ENCODE results near the gene ZNF678.
"Not testable (repeated sequence)": the region's sequence is repeated elsewhere in the genome, so short reads cannot be mapped to it uniquely, and the experiment has no call there.

Gene ZNF678

DNA sequence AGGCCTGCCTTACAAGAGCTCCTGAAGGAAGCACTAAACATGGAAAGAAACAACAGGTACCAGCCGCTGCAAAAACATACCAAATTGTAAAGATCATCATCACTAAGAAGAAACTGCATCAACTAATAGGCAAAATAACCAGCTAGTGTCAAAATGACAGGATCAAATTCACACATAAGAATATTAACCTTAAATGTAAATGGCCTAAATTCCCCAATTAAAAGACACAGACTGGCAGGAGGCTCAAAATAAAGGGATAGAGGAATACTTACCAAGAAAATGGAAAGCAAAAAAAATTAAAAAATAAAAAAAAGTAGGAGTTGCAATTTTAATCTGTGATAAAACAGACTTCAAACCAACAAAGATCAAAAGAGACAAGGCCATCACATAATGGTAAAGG, 11.5 kb upstream of the ZNF678 start:
- ATAC-seq: not testable (repeated sequence)

DNA sequence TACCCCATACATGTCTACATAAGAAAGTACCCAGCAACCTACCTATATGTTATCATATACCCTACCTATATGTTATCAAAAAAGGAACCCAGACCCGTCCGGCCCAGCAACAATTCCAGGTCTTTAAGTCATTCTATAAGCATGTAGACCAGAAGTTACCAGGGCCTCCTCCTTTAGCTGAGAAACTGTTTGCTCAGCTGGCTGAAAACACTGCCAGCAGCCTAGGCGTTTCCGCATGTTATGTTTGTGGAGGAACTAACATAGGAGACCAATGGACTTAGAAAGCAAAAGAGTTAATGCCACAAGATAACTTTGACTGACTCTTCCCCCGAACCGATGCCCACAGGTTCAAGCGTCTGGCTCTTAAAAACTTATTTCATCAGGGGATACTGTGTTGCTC, 7.1 kb upstream of the ZNF678 start:
- no peak for ATAC-seq

DNA sequence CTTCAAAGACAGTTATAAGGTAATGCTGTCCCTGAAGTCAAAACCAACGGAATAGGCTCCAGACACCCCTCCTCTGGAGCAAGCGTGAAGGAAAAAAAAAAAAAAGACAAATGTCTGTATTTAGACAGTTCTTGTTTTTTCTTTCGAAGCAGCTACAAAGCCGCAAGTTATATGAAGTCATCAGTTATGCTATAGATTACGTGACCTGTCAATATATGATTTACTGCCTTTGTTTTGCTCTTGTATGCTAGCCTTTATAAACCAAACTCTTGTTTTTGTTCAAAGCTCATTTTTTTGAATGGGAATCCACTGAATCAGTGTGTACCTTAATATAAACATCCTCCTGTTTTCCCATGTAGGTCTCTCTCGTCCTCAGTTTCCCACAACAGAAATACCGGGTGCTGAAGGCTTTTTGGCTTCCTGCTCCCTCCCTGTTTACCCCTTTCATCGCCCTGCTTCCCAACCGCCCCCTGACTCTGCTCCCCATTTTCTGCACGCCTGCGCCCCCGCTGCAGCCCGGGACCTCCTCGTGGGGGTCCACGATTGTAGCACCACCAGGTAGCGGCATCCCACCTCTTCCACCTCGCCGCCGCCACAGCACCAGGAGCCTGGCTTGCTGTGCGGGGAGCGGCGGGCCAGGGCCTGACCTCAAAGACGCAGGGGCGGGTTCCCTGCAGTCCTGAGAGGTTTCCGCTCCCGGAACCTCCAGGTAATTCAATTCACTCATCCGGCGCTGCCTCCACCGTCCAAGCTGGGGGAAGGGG, 5.2 kb upstream of the ZNF678 start:
- no peak for ATAC-seq

DNA sequence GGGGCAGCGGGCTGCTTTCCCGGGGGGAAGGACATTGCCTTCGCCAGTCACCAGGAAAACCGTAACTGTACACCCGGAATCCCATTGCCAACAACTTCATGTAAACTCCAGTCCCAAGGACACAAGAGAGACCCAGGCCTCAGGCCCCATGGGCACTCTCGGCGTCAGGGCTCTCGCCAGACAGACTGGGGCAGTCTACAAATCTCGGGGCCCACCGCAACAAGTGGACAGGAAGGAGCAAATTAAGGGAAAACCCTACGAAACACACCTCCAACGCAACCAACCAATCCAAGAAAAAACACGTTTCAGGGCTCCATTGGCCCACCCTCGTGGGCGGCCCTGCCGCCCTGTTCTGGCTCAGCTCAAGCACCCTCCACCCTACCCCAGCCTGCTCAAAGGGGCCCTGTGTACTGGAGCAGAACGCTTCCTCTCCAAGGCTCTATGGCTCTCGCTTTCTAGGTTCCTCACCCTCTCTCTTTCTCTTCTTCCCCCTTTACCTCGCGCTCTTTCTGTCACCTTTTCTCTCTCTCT, 4.6 kb upstream of the ZNF678 start:
- ATAC-seq: no peak

DNA sequence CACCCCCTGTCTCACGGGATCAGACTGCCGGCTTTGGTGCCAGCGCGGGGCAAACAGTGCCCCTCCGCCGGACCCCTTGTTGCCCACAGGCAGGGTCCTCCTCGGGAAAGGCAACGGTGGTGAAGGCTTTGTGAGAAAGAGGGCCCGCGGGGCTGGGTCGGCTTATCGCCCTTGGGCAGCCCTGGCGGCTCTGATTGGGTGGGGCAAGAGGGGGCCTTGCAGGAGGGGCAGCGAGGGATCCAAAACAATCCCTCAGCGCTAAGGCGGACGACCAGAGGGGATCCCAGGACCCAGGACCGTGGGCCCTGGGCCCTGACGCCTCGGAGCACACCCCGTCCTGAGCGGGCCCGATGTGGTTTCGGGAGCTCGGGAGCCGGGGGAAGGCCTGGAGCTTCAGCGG, 3.9 kb upstream of the ZNF678 start:
- no peak for ATAC-seq

DNA sequence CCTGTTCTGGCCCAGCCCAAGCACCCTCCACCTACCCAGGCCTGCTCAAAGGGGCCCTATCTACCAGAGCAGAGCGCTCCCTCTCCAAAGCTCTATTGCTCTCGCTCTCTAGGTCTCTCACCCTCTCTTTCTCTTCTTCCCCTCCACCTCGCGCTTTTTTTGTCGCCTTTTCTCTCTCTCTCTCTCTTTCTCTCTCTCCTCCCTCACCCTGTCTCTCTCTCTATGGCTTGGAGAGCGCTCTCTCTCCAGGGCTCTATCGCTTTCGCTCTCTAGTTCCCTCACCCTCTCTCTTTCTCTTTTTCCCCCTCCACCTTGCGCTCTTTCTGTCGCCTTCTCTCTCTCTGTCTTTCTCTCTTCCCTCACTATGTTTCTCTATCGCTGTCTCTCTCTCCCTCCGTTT, 3.4 kb upstream of the ZNF678 start:
- no peak for ATAC-seq

DNA sequence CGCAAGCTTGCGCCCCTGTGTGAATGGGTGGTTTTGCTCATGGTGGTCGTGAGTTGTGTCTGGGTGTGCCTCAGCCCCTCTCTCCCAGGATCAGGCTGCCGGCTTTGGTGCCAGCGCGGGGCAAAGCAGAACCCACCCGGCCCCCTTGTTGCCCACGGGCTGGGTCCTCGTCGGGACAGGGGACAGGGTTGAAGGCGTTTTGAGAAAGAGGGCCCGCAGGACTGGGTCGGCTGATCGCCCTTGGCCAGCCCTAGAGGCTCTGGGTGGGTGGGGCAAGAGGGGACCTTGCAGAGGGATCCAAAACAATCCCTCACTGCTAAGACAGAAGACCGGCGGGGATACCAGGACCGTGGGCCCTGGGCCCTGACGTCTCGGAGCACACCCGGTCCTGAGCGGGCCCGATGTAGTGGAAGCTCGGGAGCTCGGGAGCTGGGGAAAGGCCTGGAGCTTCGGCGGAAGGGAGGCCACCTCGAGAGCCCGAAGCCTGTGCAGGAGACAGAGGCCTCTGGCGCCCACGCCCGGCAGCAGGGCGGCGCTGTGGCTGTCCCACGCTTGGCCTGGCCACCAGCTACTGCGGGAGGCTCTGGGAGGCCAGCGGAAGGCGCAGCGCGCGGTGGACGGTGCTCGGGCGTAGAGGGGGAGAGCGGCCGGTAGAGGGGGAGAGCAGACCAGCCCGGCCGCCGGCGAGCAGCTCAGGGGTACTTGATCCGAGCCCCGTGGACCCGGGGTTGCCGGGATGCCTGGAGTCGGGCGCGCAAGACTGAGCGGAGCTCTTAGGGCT, 2.8 kb upstream of the ZNF678 start:
- ATAC-seq: no peak

DNA sequence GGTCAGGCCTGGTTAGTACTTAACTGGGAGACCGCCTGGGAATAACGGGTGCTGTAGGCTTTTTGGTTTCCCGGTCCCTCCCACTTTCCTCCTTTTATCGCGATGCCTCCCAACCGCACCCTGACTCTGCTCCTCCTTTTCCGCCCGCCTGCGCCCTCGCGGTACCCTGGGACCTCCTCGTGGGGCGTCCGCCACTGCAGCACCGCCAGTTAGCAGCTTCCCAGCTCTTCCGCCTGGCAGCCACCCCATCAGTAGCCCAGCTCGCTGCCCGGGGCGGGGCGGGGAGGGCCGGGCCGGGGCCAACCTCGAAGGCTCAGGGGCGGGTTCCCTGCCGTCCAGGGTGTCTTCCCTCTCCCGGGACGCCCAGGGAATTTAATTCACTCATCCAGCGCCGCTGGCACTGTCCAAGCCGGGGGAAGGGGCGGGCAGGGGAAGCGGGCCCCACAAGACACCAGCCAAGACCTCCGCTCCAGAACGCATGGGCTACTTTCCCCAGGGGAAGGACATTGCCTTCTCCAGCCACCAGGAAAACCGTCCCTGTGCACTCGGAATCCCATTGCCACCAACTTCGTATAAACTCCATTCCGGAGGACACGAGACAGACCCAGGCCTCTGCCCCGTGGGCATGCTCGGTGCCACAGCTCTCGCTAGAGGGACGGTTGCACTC, 2.0 kb upstream of the ZNF678 start:
- ATAC-seq: no peak

DNA sequence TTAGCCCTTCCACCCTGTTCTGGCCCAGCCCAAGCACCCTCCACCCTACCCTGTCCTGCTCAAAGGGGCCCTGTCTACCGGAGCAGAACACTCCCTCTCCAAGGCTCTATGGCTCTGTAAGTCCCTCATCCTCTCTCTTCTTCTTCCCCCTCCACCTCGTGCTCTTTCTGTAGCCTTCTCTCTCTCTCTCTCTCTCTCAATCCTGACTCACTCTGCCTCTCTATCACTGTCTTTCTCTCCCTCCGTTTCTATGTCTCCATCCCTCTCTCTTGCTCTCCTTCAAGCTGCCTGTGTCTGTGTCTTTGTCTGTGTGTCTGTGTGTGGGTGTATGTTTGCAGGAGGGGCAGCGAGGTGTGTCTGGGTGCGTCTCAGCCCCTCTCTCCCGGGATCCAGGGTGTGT, 1.3 kb upstream of the ZNF678 start:
- no peak for ATAC-seq

DNA sequence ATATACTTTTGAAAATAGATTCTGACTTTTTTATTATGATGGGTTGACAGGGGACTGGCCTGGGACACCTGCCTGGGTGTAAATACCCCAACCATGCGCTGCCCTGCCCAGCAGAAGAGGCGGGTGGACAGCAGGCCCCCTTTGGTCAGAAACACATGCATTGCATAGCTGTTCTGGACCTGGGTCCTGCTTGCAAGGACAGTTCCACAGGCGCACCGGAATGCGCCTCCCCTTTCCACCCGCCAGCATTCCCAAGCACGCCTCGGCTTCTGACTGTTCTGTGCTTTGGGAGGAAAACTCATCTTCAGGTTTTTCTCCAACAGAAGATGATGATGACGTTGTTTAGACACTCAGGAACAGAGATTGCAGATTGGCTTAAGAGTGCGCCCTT, 428 bp upstream of the ZNF678 start:
- ATAC-seq: no peak

DNA sequence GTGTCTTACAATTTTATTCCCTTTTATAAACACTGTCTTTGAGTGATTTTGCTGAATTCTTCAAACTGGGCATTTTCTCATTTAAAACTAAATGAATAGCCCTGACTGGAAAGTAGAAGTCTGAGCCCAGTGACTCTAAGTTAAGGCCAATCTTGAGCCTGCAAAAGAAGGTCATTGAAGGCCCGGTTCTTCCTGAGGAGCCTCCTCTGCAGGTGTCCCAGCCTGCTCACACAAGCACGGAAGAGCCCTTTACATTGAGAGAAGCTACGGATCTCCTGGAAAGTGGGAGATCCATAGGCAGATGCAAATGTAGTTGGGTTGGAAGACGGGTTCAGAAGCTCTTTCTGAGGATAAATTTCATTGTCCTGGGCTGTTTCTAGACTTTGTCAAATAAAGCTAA, 3.9 kb downstream of the ZNF678 start:
- ATAC-seq: no peak

DNA sequence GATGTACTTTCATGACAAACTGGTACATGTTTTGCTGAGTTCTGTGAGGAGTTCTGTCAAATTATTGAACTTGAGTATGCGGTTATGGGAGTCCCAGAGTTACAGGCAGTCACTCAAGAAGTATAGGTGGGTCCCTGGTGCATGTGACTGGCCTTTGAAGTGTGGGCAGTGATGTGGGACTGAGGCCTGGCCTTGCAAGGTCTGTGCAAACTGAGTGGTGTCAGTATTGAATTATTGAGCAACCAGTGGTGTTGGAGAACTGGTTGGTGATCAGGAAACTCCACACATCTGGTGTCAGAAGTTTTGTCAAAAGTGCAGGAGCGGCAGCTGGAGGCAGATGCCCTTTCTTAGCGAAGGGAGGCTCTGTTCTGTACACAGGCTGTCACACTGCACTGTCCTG, 5.2 kb downstream of the ZNF678 start:
- no peak for ATAC-seq

DNA sequence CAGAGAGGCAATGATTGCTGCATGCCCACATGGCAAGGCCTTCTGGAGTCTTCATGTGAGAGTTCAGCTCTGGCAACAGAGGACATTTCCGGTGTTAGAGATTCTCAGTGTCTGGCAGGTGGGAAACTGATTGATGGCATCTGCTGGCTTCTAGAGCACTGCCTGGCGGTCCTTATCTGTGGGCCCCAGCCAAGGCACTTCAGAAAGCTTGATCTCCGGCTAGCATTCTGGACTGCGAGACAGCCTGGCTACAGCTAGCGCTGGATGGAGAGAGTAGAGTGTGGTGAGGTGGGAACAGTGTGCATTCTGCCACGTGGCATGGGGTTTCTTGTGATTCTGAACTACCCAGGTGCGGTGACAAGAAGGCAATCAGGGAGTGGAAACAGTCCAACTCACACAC, 9.4 kb downstream of the ZNF678 start:
- no peak for ATAC-seq

DNA sequence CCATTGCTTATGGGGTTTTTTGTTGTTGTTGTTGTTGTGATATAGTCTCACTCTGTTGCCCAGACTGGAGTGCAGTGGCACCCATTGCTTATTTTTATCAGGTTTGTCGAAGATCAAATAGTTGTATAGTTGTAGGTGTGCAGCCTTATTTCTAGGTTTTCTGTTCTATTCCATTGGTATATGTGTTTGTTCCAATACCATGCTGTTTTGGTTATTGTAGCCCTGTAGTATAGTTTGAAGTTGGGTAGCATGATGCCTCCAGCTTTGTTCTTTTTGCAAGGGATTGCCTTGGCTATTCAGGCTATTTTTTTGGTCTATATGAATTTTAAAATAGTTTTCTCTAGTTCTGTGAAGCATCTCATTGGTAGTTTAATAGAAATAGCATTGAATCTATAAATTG, 11.6 kb downstream of the ZNF678 start:
- ATAC-seq: no peak

DNA sequence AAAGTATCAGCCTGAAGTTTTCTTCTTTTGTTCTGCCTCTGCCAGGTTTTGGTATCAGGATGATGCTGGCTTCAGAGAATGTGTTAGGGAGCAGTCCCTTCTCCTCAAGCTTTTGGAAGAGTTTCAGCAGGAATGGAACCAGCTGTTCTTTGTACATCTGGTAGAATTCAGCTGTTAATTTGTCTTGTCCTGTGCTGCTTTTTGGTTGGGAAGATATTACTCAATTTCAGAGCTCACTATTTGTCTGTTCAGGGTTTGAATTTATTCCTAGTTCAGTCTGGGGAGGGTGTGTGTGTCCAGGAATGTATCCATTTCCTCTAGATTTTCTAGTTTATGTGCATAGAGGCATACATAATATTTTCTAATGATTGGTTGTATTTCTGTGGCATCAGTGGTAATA, 12.8 kb downstream of the ZNF678 start:
- ATAC-seq: no peak

DNA sequence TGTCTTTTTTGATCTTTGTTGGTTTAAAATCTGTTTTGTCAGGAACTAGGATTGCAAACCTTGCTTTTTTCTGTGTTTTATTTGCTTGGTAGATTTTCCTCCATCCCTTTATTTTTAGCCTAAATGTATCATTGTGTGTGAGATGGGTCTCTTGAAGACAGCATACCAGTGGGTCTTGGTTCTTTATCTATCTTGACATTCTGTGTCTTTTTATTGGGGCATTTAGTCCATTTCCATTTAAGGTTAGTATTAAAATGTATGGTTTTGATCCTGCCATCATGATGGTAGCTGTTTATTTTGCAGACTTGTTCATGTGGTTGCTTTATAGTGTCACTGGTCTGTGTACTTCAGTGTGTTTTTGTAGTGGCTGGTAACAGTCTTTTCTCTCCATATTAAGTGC, 14.1 kb downstream of the ZNF678 start:
- ATAC-seq: no peak

DNA sequence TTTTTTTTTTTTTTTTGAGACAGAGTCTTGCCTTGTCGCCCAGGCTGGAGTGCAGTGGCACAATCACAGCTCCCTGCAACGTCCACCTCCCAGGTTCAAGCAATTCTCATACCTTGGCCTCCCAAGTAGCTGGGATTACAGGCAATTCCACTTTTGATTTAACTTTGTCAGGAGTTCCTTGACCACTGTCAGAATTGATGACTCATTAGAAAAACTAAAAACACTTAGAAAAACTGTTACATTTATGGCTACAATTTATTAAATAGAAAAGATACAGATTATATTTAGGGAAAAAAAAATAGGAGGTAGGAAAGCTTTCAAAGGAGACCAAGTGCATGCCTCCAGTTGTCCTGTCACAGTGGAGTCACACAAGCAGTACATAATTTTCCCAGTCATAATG, 20.0 kb downstream of the ZNF678 start:
- ATAC-seq: no peak

DNA sequence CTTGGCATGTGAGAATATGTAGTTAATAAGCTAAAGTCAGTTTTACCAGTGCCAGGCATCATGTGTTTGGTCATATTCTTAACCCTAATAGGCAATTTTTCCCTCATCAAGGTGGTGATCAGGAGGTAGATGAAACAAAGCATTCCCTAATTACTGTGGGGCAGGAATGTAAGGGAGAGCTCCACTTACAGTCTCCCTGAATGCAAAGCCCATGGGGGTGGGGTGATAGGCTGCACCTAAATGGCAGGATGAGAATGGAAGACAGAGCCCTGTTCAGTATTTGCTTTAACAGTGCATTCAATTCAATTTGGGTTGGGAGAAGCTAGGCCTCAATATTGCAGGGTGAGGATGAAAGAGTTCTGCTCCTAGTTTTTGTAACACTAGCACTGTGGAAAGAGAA, 23.4 kb downstream of the ZNF678 start:
- no peak for ATAC-seq

DNA sequence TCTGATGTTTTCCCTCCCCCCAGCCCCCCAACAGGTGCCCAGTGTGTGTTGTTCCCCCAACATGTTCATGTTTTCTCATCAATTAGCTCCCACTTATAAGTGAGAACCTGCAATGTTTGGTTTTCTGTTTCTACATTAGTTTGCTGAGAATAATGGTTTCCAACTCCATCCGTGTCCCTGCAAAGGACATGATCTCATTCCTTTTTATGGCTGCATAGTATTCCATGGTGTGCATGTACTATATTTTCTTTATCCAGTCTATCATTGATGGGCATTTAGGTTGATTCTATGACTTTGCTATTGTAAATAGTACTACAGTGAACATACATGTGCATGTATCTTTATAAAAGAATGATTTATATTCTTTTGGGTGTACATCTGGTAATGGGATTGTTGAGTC, 24.6 kb downstream of the ZNF678 start:
- ATAC-seq: no peak

DNA sequence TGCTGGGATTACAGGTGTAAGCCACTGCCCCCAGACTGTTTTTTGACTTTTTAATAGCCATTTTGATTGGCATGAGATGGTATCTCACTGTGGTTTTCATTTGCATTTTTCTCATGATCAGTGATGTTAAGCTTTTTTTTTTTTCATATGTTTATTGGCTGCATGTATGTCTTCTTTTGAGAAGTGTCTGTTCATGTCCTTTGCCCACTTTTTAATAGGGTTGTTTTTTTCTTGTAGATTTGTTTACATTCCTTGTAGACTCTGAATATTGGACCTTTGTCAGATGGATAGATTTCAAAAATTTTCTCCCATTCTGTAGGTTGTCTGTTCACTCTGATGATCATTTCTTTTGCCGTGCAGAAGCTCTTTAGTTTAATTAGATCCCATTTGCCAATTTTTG, 25.4 kb downstream of the ZNF678 start:
- not testable (repeated sequence) for ATAC-seq

DNA sequence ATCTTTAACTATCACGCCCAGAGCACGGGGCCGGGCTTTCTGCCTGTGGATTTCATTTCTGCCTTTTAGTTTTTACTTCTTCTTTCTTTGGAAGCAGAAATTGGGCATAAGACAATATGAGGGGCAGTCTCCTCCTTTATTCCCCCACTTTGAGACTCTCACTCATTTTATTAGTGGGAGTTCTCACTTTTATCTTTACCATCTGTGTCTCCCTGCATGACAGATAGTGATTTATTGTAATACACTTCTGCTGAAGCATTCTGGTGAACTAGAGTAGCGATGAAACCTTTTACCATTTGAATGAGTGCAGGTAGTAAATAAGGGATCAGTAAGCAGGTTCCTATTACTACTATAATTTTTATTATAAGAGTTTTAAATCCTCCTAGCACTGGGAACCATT, 26.4 kb downstream of the ZNF678 start:
- not testable (repeated sequence) for ATAC-seq

DNA sequence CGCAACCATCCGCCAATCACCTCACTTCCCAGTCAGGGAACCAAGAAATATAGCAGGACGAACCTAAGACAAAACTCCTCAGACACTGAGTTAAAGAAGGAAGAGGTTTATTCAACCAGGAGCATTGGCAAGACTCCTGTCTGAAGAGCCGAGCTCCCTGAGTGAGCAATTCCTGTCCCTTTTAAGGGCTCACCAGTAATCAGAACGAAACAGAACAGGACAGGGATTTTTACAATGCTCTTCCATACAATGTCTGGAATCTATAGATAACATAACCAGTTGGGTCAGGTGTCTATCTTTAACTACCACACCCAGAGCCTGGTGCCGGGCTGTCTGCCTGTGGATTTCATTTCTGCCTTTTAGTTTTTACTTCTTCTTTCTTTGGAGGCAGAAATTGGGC, 32.9 kb downstream of the ZNF678 start:
- ATAC-seq: not testable (repeated sequence)

DNA sequence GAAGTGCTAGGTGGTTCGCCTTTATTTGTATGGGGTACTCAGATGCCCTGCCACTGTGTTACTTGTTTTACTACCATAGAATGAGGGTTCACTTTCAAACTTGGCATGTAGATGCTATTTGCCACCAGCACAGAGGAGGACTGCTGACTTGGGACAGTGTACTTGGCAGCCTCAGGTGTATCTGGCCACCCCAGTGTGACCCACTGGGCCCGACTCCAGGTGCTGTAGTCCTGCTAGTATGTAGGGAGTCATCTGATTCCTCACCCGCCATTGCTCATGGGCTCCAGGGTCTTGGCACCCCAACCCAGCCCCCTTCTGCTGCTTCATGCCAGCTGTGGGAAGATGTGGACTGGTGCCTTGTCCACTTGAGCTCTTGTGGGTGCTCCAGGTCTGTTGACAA, 40.0 kb downstream of the ZNF678 start:
- no peak for ATAC-seq

DNA sequence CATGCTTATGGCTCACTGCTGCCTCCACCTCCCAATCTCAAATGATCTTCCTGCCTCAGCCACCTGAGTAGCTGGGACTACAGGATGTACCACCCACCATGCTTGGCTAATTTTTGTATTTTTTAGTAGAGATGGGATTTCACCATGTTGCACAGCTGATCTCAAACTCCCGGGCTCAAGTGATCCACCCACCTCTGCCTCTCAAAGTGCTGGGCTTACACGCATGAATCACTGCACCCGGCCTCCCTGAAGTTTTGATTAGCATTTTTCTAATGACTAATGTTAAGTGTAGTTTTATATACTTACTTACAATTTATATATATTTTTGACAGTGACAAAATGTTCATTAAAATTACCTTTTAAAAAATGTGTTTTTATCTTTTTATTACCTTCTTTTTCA, 41.1 kb downstream of the ZNF678 start:
- no peak for ATAC-seq
